Measurements from ENCODE around the gene LAMC1. TPM values are rescaled to one million over a fixed set of nuclear protein-coding genes. Genes with fewer than 3 reads are reported as not detected.

Gene LAMC1
- total and polyA plus RNA-seq, 2 of the 4 experiments (the other 2 are of a cell fraction) = 249 to 394 TPM

- no peak overlapping the region; the same call in 1 of the 2 replicates for H3K4ac ChIP-seq (ENCODE audit: low read depth, low read length)
- peak overlapping the region; percentile 60 for H3K14ac ChIP-seq (replicated peaks; ENCODE audit: low read depth, low read length)
- no peak overlapping the region for H2AK9ac ChIP-seq (replicated peaks; ENCODE audit: low read depth, low read length, poor library complexity)
- H2BK15ac ChIP-seq (ENCODE audit: low read depth, low read length) = no peak overlapping the region; the same call in 2 of the 3 replicates
- H3K79me1 ChIP-seq (ENCODE audit: low read depth in 1 of 2, low read length in 2 of 2) = peaks cover 35 to 89% of the 10 kb centered on the region in 2 experiments
- H2BK20ac ChIP-seq (ENCODE audit: low read depth, low read length) = no peak overlapping the region
- H3K18ac ChIP-seq (ENCODE audit: low read depth, low read length) = no peak overlapping the region
- intact Hi-C loops (cut with micrococcal nuclease) (no loop called here), dilution Hi-C loops (cut with HindIII; ENCODE audit: low sequenced_read_pairs, unreplicated experiment) (no loop called here), in situ Hi-C loops (cut with MboI; ENCODE audit: low sequenced_read_pairs) (loop anchor here (25.0 kb wide), 1 partner anchor 140 kb away; the partner anchor contains the start of gene SHCBP1L)
- no peak for DNase-seq
- POLR2A ChIA-PET (ENCODE audit: unreplicated experiment) = no interaction called here
- no peak overlapping the region; the same call in 1 of the 2 replicates for H4K5ac ChIP-seq (ENCODE audit: low read depth, low read length)
- TF ChIP-seq POLR2A (IDR thresholded peaks at IDR 0.05; ENCODE audit: low read depth, low read length) (no peak), RCOR1 (IDR thresholded peaks at IDR 0.05; ENCODE audit: insufficient replicate concordance, low read length) (no peak), NFE2L2 (IDR thresholded peaks at IDR 0.05; ENCODE audit: low read depth, low read length) (no peak), CHD1 (IDR thresholded peaks at IDR 0.05; ENCODE audit: low read depth, low read length) (no peak), MAFK (IDR thresholded peaks at IDR 0.05; ENCODE audit: low read depth, low read length) (no peak), RFX5 (IDR thresholded peaks at IDR 0.05; ENCODE audit: low read depth, low read length) (no peak), MAZ (IDR thresholded peaks at IDR 0.05; ENCODE audit: borderline replicate concordance, low read depth, low read length) (no peak), USF2 (IDR thresholded peaks at IDR 0.05; ENCODE audit: low read depth, low read length) (no peak), SMC3 (IDR thresholded peaks at IDR 0.05; ENCODE audit: low read depth, low read length) (no peak), RAD21 (IDR thresholded peaks at IDR 0.05; ENCODE audit: low read length) (no peak)
- H2AFZ ChIP-seq (replicated peaks; ENCODE audit: low read length, poor library complexity) = no peak overlapping the region
- H4K8ac ChIP-seq (ENCODE audit: low read depth in 2 of 2, low read length in 2 of 2) = no peak overlapping the region
- peaks cover 40% of the 10 kb centered on the region for H3K9me1 ChIP-seq (ENCODE audit: insufficient read depth, low read length)
- H2AK5ac ChIP-seq (ENCODE audit: low read depth, low read length) = no peak overlapping the region
- peaks cover 86% of the 10 kb centered on the region for H4K20me1 ChIP-seq (ENCODE audit: insufficient read depth, low read length)
- no peak overlapping the region for H2BK120ac ChIP-seq (ENCODE audit: low read depth, low read length)
- no TSS peak for BruUV-seq (replicated peaks)
- H3K4me2 ChIP-seq (ENCODE audit: low read depth, low read length) = no peak overlapping the region
- no peak overlapping the region for H3K27ac ChIP-seq (ENCODE audit: insufficient read depth, low read length)
- no peak for ATAC-seq (ENCODE audit: low read depth)
- H3K36me3 ChIP-seq (ENCODE audit: control insufficient read depth, insufficient read depth, low read length) = peaks cover 16% of the 10 kb centered on the region
- H2BK5ac ChIP-seq (ENCODE audit: low read depth, low read length, poor library complexity, severe bottlenecking) = no peak overlapping the region
- H3K23ac ChIP-seq (ENCODE audit: low read depth, low read length) = peak overlapping the region; percentile 10; the same call in 1 of the 2 replicates
- WGBS, 2 experiments (ENCODE audit: extremely low coverage in 2 of 2, insufficient read length in 1 of 2) = no CpG with 5 or more reads among the region's 8 CpGs
- no peak overlapping the region for H3K9ac ChIP-seq (ENCODE audit: low read depth, low read length)
- peaks cover 33% of the 10 kb centered on the region for H3K4me1 ChIP-seq (ENCODE audit: control insufficient read depth, insufficient read depth, low read length)
- CTCF ChIA-PET = interaction anchor here (0.7 kb wide), 1 partner anchor 190 kb away, joined by 3 read pairs; no protein-coding TSS in a partner anchor
- H3K9me3 ChIP-seq (ENCODE audit: control insufficient read depth, insufficient read depth, low read length) = no peaks in the 10 kb centered on the region
- no peaks in the 10 kb centered on the region for H3K27me3 ChIP-seq (ENCODE audit: control insufficient read depth, insufficient read depth, low read length)
- H3K56ac ChIP-seq (ENCODE audit: extremely low read depth, insufficient read depth, low read length) = no peak overlapping the region
- H3K4me3 ChIP-seq (ENCODE audit: insufficient read depth, low read depth, low read length) = no peak overlapping the region
- H4K91ac ChIP-seq (ENCODE audit: insufficient read depth, low read depth, low read length) = no peak overlapping the region
These were observed 78.6 kb downstream of the LAMC1 start for GRCh38 chr1:183101841-183102276.

Measured in IMR-90 (cell line).